AG09319 (cell line): Measurements from ENCODE around the gene SGSM1.

Source experiments
- DNase-seq: peaks from one replicate; pipeline ENCODE4 v3.0.0-alpha.2; 2010; ENCODE audit warnings: low read depth; ENCODE audit errors: extremely low read depth
- CTCF ChIP-seq: IDR thresholded peaks from 2 replicates; pipeline ENCODE4 v1.5.1; 2011; ENCODE audit warnings: low read depth, mild to moderate bottlenecking, inconsistent platforms, low read length, moderate library complexity

SGSM1 gene

GRCh38 chr22:24962835-24963234, 156.8 kb downstream of the SGSM1 start:
- DNase-seq: no peak
- no peak for TF ChIP-seq CTCF

- TF ChIP-seq CTCF: no peak
- DNase-seq: no peak
Measured at GRCh38 chr22:24964441-24964840, 158.4 kb downstream of the SGSM1 start.

- no peak for TF ChIP-seq CTCF
- no peak for DNase-seq
Measured at GRCh38 chr22:24965822-24966626, 160.0 kb downstream of the SGSM1 start.

GRCh38 chr22:24968066-24968561, 162.1 kb downstream of the SGSM1 start:
- no peak for TF ChIP-seq CTCF
- no peak for DNase-seq

GRCh38 chr22:24969560-24970301, 163.7 kb downstream of the SGSM1 start:
- no peak for DNase-seq
- no peak for TF ChIP-seq CTCF

- TF ChIP-seq CTCF: no peak
- DNase-seq: no peak
Measured at GRCh38 chr22:24972369-24972768, 166.4 kb downstream of the SGSM1 start.

GRCh38 chr22:24973872-24974271, 167.9 kb downstream of the SGSM1 start:
- DNase-seq: no peak
- no peak for TF ChIP-seq CTCF
